IMR-90 (cell line): ENCODE data around the gene NTRK2. TPM values are rescaled to one million over a fixed set of nuclear protein-coding genes. Genes with fewer than 3 reads are reported as not detected.

Experiments used
- ATAC-seq: fragments of 200-7000 bp; cut with Tn5 transposase; 2 replicates; pipeline ENCODE4 v1.9.1; 2020; ENCODE audit warnings: low read depth, mild to moderate bottlenecking, moderate library complexity
- BruUV-seq: library from RNA; stranded (reverse); fragments of 400-500 nt; replicated peaks from 2 replicates; lab custom pipeline; 2021; lab: Mats Ljungman, UMichigan
- CTCF ChIA-PET: fragments of 300-600 bp; formaldehyde crosslinking; extraction: SDS; loops from one replicate; lab custom pipeline; 2021; ENCODE audit warnings: antibody characterized with exemption; lab: Yijun Ruan, JAX
- POLR2A ChIA-PET: fragments of 300-600 bp; sonication (Branson Sonifier 250); formaldehyde crosslinking; loops from one replicate; lab custom pipeline; 2022; ENCODE audit warnings: antibody characterized with exemption; ENCODE audit not compliant: unreplicated experiment; lab: Charles Lee
- DNase-seq: peaks from one replicate; pipeline ENCODE4 v3.0.0; 2013
- H2AFZ ChIP-seq: replicated peaks from 2 replicates; pipeline ENCODE3; 2013; ENCODE audit warnings: low read length, mild to moderate bottlenecking; ENCODE audit not compliant: poor library complexity
- H2AK5ac ChIP-seq: 2 replicates; pipeline ENCODE4 v1.6.1; 2013; ENCODE audit warnings: low read depth, low read length, inconsistent platforms
- H2AK9ac ChIP-seq: replicated peaks from 2 replicates; pipeline ENCODE3; 2013; ENCODE audit warnings: mild to moderate bottlenecking, low read depth, low read length, moderate library complexity; ENCODE audit not compliant: poor library complexity
- H2BK120ac ChIP-seq: 2 replicates; pipeline ENCODE4 v1.6.1; 2013; ENCODE audit warnings: low read depth, low read length, inconsistent platforms
- H2BK15ac ChIP-seq: 3 replicates; pipeline ENCODE4 v1.6.1; 2013; ENCODE audit warnings: low read depth, low read length, inconsistent platforms
- H2BK20ac ChIP-seq: 2 replicates; pipeline ENCODE4 v1.6.1; 2013; ENCODE audit warnings: low read depth, mild to moderate bottlenecking, inconsistent platforms, low read length, moderate library complexity
- H2BK5ac ChIP-seq: 2 replicates; pipeline ENCODE4 v1.6.1; 2013; ENCODE audit warnings: mild to moderate bottlenecking, low read depth, low read length, inconsistent platforms; ENCODE audit not compliant: poor library complexity, severe bottlenecking
- H3K14ac ChIP-seq: replicated peaks from 2 replicates; pipeline ENCODE4 v1.6.1; 2013; ENCODE audit warnings: low read depth, low read length, inconsistent platforms
- H3K18ac ChIP-seq: 2 replicates; pipeline ENCODE4 v1.6.1; 2013; ENCODE audit warnings: low read depth, low read length, control low read depth
- H3K23ac ChIP-seq: 2 replicates; pipeline ENCODE4 v1.6.1; 2013; ENCODE audit warnings: low read depth, low read length, inconsistent platforms
- H3K27ac ChIP-seq: 2 replicates; pipeline ENCODE4 v1.5.1; 2013; ENCODE audit warnings: mild to moderate bottlenecking, control low read depth, low read length; ENCODE audit not compliant: insufficient read depth
- H3K27me3 ChIP-seq: 2 replicates; pipeline ENCODE4 v1.6.1; 2013; ENCODE audit warnings: low read length; ENCODE audit not compliant: control insufficient read depth, insufficient read depth
- H3K36me3 ChIP-seq: 2 replicates; pipeline ENCODE4 v1.6.1; 2013; ENCODE audit warnings: low read length, mixed read lengths; ENCODE audit not compliant: control insufficient read depth, insufficient read depth
- H3K4ac ChIP-seq: 2 replicates; pipeline ENCODE4 v1.6.1; 2013; ENCODE audit warnings: low read depth, low read length, inconsistent platforms
- H3K4me1 ChIP-seq: 2 replicates; pipeline ENCODE4 v1.6.1; 2013; ENCODE audit warnings: low read length, mixed read lengths; ENCODE audit not compliant: control insufficient read depth, insufficient read depth
- H3K4me2 ChIP-seq: 2 replicates; pipeline ENCODE4 v1.6.1; 2013; ENCODE audit warnings: low read depth, mild to moderate bottlenecking, control low read depth, low read length, moderate library complexity
- H3K4me3 ChIP-seq: 2 replicates; pipeline ENCODE4 v1.5.1; 2013; ENCODE audit warnings: low read depth, mild to moderate bottlenecking, control low read depth, low read length, moderate library complexity; ENCODE audit not compliant: insufficient read depth
- H3K56ac ChIP-seq: 2 replicates; pipeline ENCODE4 v1.6.1; 2013; ENCODE audit warnings: low read length, inconsistent platforms; ENCODE audit not compliant: insufficient read depth; ENCODE audit errors: extremely low read depth
- H3K79me1 ChIP-seq, 2 experiments: 2 replicates each; pipeline ENCODE4 v1.6.1; 2013; ENCODE audit warnings: low read length in 2 of 2, inconsistent platforms in 1 of 2, low read depth in 1 of 2
- H3K9ac ChIP-seq: 2 replicates; pipeline ENCODE4 v1.6.1; 2013; ENCODE audit warnings: low read depth, low read length, control low read depth
- H3K9me1 ChIP-seq: 2 replicates; pipeline ENCODE4 v1.6.1; 2013; ENCODE audit warnings: low read length, inconsistent platforms; ENCODE audit not compliant: insufficient read depth
- H3K9me3 ChIP-seq: 2 replicates; pipeline ENCODE4 v1.6.1; 2013; ENCODE audit warnings: low read length; ENCODE audit not compliant: control insufficient read depth, insufficient read depth
- H4K20me1 ChIP-seq: 2 replicates; pipeline ENCODE4 v1.6.1; 2013; ENCODE audit warnings: low read length, inconsistent platforms; ENCODE audit not compliant: insufficient read depth
- H4K5ac ChIP-seq: 2 replicates; pipeline ENCODE4 v1.6.1; 2013; ENCODE audit warnings: mild to moderate bottlenecking, low read depth, low read length, control low read depth
- H4K8ac ChIP-seq, 2 experiments: 2 replicates each; pipeline ENCODE4 v1.6.1; 2013; ENCODE audit warnings: low read depth in 2 of 2, low read length in 2 of 2, control low read depth in 1 of 2, inconsistent platforms in 1 of 2
- H4K91ac ChIP-seq: 2 replicates; pipeline ENCODE4 v1.6.1; 2013; ENCODE audit warnings: low read depth, low read length, inconsistent platforms; ENCODE audit not compliant: insufficient read depth
- BHLHE40 ChIP-seq: fragments of 150-350 bp; IDR thresholded peaks from 2 replicates; pipeline ENCODE4 v1.6.1; 2016; ENCODE audit warnings: mild to moderate bottlenecking, low read depth, low read length
- CEBPB ChIP-seq: IDR thresholded peaks from 2 replicates; pipeline ENCODE4 v1.6.1; 2012; ENCODE audit warnings: low read depth, low read length, improper control_type of control experiment
- FOS ChIP-seq: fragments of 150-350 bp; IDR thresholded peaks from 2 replicates; pipeline ENCODE4 v1.6.1; 2016; ENCODE audit warnings: low read depth, low read length
- MAFK ChIP-seq: IDR thresholded peaks from 2 replicates; pipeline ENCODE4 v1.6.1; 2012; ENCODE audit warnings: low read depth, low read length, improper control_type of control experiment
- NFE2L2 ChIP-seq: fragments of 150-350 bp; IDR thresholded peaks from 2 replicates; pipeline ENCODE4 v1.6.1; 2016; ENCODE audit warnings: low read depth, mild to moderate bottlenecking, low read length
- RAD21 ChIP-seq: IDR thresholded peaks from 2 replicates; pipeline ENCODE4 v1.6.1; 2012; ENCODE audit warnings: low read length, improper control_type of control experiment
- RCOR1 ChIP-seq: IDR thresholded peaks from 2 replicates; pipeline ENCODE4 v1.6.1; 2012; ENCODE audit warnings: mild to moderate bottlenecking, low read length, improper control_type of control experiment; ENCODE audit not compliant: insufficient replicate concordance
- RFX5 ChIP-seq: IDR thresholded peaks from 2 replicates; pipeline ENCODE4 v1.8.0; 2012; ENCODE audit warnings: low read depth, mild to moderate bottlenecking, low read length, moderate library complexity
- SMC3 ChIP-seq: fragments of 150-350 bp; IDR thresholded peaks from 2 replicates; pipeline ENCODE4 v1.6.1; 2016; ENCODE audit warnings: low read depth, mild to moderate bottlenecking, antibody characterized with exemption, low read length, moderate library complexity
- WGBS, 2 experiments: methylation state at CpG; one replicate each; pipeline versions ENCODE4 v1.1.5 to v1.1.7; 2013; ENCODE audit warnings: missing lambda C conversion rate in 2 of 2; ENCODE audit not compliant: insufficient read length in 1 of 2; ENCODE audit errors: extremely low coverage in 2 of 2; 5-methylcytosine and 5-hydroxymethylcytosine counted together
- dilution Hi-C: fragments of 300-500 bp; cut with HindIII; formaldehyde crosslinking; loops from one replicate; pipeline ENCODE4 v1.14.3; 2018; ENCODE audit warnings: low sequenced_read_pairs; ENCODE audit not compliant: unreplicated experiment
- in situ Hi-C: fragments of 300-500 bp; cut with MboI; formaldehyde crosslinking; loops from 3 replicates; pipeline ENCODE4 v1.14.3; 2019; ENCODE audit warnings: low sequenced_read_pairs, inconsistent platforms, mixed read lengths
- intact Hi-C: fragments of 100-400 bp; cut with micrococcal nuclease; formaldehyde crosslinking; loops from 2 replicates; pipeline ENCODE4 v1.10.0; 2022
- polyA plus RNA-seq, 3 experiments: library from polyadenylated mRNA; depleted of rRNA; stranded (reverse); fragments of >200 nt; gene quantifications; 2 replicates each; pipeline ENCODE4 v1.2.3, GENCODE V29; 2012; ENCODE audit warnings: low replicate concordance in 1 of 3
- total RNA-seq: library from RNA; depleted of rRNA; stranded (reverse); fragments of >200 nt; gene quantifications from 2 replicates; pipeline ENCODE4 v1.2.3, GENCODE V29; 2012
- TF ChIP-seq, protein P1 (sequence below): conservative IDR thresholded peaks from 2 replicates; pipeline ENCODE4 v1.5.1; 2012; ENCODE audit warnings: mild to moderate bottlenecking, low read depth, low read length, improper control_type of control experiment
- TF ChIP-seq, protein P2 (sequence below): fragments of 150-350 bp; IDR thresholded peaks from 2 replicates; pipeline ENCODE4 v1.6.1; 2017; ENCODE audit warnings: mild to moderate bottlenecking, antibody characterized with exemption, low read length, low read depth

NTRK2 gene
- total and polyA plus RNA-seq, 2 of the 4 experiments (the other 2 are of a cell fraction) = under 0.01 to 0.02 TPM

DNA sequence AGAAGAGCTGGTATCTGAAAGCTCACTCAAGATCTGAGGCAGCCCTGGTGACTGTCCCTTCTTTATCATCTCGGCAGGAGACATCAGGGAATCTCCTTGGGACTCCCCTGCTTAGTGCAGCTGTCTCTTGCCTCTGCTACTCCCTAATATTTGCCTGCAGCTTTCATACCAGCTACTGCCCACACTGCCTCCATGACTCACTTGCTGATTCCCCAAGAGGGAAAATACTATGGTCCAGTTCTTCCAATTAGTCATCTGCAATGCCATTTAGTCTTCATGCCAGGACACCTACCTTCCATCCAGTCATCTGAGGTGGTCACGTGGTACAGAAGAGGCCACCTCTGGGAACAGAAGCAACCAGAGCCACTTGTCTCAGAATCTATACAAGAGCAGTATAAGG, 270.8 kb downstream of the NTRK2 start:
- Histone ChIP-seq H3K79me1 (no peaks in the 10 kb centered on the region), H3K27me3 (no peaks in the 10 kb centered on the region), H3K27ac (no peak overlapping the region), H4K8ac (no peak overlapping the region), H3K9me3 (peaks cover 3% of the 10 kb centered on the region; the same call in 1 of the 2 replicates), H2AK9ac (no peak overlapping the region), H4K20me1 (no peaks in the 10 kb centered on the region), H3K9me1 (no peaks in the 10 kb centered on the region), H3K18ac (no peak overlapping the region), H2BK15ac (no peak overlapping the region), H3K4me2 (no peak overlapping the region), H4K91ac (no peak overlapping the region), H3K56ac (no peak overlapping the region), H3K23ac (no peak overlapping the region), H2AK5ac (no peak overlapping the region), H3K9ac (no peak overlapping the region), H3K36me3 (no peaks in the 10 kb centered on the region), H2AFZ (no peak overlapping the region), H3K4me1 (no peaks in the 10 kb centered on the region), H2BK120ac (no peak overlapping the region), H3K4ac (no peak overlapping the region), H3K4me3 (no peak overlapping the region), H3K14ac (no peak overlapping the region), H2BK20ac (no peak overlapping the region), H4K5ac (no peak overlapping the region), H2BK5ac (no peak overlapping the region)
- dilution Hi-C loops = no loop called here
- WGBS, 2 experiments = 0% methylated on average over 1 of the region's 2 CpGs; no CpG with 5 or more reads in 1 of the 2 experiments
- TF ChIP-seq BHLHE40 (no peak), CEBPB (no peak), SMC3 (no peak), FOS (no peak), NFE2L2 (no peak), RCOR1 (no peak), MAFK (no peak), RAD21 (no peak), RFX5 (no peak)
- TF ChIP-seq, protein P1, sequence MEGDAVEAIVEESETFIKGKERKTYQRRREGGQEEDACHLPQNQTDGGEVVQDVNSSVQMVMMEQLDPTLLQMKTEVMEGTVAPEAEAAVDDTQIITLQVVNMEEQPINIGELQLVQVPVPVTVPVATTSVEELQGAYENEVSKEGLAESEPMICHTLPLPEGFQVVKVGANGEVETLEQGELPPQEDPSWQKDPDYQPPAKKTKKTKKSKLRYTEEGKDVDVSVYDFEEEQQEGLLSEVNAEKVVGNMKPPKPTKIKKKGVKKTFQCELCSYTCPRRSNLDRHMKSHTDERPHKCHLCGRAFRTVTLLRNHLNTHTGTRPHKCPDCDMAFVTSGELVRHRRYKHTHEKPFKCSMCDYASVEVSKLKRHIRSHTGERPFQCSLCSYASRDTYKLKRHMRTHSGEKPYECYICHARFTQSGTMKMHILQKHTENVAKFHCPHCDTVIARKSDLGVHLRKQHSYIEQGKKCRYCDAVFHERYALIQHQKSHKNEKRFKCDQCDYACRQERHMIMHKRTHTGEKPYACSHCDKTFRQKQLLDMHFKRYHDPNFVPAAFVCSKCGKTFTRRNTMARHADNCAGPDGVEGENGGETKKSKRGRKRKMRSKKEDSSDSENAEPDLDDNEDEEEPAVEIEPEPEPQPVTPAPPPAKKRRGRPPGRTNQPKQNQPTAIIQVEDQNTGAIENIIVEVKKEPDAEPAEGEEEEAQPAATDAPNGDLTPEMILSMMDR = no peak
- TF ChIP-seq, protein P2, sequence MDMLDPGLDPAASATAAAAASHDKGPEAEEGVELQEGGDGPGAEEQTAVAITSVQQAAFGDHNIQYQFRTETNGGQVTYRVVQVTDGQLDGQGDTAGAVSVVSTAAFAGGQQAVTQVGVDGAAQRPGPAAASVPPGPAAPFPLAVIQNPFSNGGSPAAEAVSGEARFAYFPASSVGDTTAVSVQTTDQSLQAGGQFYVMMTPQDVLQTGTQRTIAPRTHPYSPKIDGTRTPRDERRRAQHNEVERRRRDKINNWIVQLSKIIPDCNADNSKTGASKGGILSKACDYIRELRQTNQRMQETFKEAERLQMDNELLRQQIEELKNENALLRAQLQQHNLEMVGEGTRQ = no peak
- ChIA-PET CTCF (no interaction called here), POLR2A (no interaction called here)
- in situ Hi-C loops = no loop called here
- ATAC-seq = no peak
- no TSS peak for BruUV-seq
- DNase-seq = no peak
- intact Hi-C loops = no loop called here
